Measurements from ENCODE around the gene RPL37.

GRCh38 chr5:40833712-40834229, 1.3 kb downstream of the RPL37 start:
- TF ChIP-seq SP1 (IDR thresholded peaks at IDR 0.05) = no peak
- TF ChIP-seq CTCF (IDR thresholded peaks at IDR 0.05; ENCODE audit: low read depth, low read length, missing input control) = no peak
- no peak for TF ChIP-seq RAD21 (IDR thresholded peaks at IDR 0.05)
- no peak for TF ChIP-seq YY1 (IDR thresholded peaks at IDR 0.05)
- TF ChIP-seq FOXA1 (IDR thresholded peaks at IDR 0.05) = no peak
- no peak for TF ChIP-seq GABPA (IDR thresholded peaks at IDR 0.05 in 1 of 2, conservative IDR thresholded peaks at IDR 0.05 in 1 of 2)
- TF ChIP-seq TAF1 (conservative IDR thresholded peaks at IDR 0.05) = no peak
- TF ChIP-seq EGR1 (IDR thresholded peaks at IDR 0.05; ENCODE audit: low read depth in 2 of 2) = no peak
- TF ChIP-seq RXRA (IDR thresholded peaks at IDR 0.05) = no peak

Measured in liver (tissue), 3 donors.